Activated CD8-positive, alpha-beta memory T cell treated with anti-CD3 and anti-CD28 coated beads, Interleukin-2, amount 10 ng/mL, durations not matched to agents 7 days and 5 days (primary cell): Measurements from ENCODE around the gene INKA2. TPM values are rescaled to one million over a fixed set of nuclear protein-coding genes. Genes with fewer than 3 reads are reported as not detected.

ENCODE experiments used
- ATAC-seq: fragments of 150-1000 bp; cut with Tn5 transposase; one replicate; pipeline ENCODE4 v1.10.0; 2021; ENCODE audit warnings: moderate library complexity
- CTCF ChIA-PET: fragments of 350-600 bp; sonication (Branson Sonifier 250); formaldehyde crosslinking; loops from one replicate; lab custom pipeline; 2021; ENCODE audit warnings: antibody characterized with exemption; lab: Charles Lee
- DNase-seq: peaks from one replicate; pipeline ENCODE4 v3.0.0-alpha.2; 2020
- H3K27ac Mint-ChIP-seq: one replicate; pipeline ENCODE4 v1.8.0; 2021; ENCODE audit warnings: mild to moderate bottlenecking, mixed read lengths
- H3K27me3 Mint-ChIP-seq: one replicate; pipeline ENCODE4 v1.8.0; 2021; ENCODE audit warnings: mixed read lengths
- H3K36me3 Mint-ChIP-seq: one replicate; pipeline ENCODE4 v1.8.0; 2021; ENCODE audit warnings: mild to moderate bottlenecking, mixed read lengths
- H3K4me1 Mint-ChIP-seq: one replicate; pipeline ENCODE4 v1.8.0; 2021; ENCODE audit warnings: mixed read lengths
- H3K4me3 Mint-ChIP-seq: one replicate; pipeline ENCODE4 v1.8.0; 2021; ENCODE audit warnings: mild to moderate bottlenecking, moderate library complexity, mixed read lengths
- H3K9me3 Mint-ChIP-seq: one replicate; pipeline ENCODE4 v1.8.0; 2022; ENCODE audit warnings: low read depth, mixed read lengths
- total RNA-seq, 2 experiments: library from RNA; stranded (reverse); gene quantifications; one replicate each; pipeline ENCODE4 v1.2.3, GENCODE V29; 2021

The INKA2 gene
- total RNA-seq, 2 experiments from 2014 or later = 1.7 to 1.9 TPM

DNA sequence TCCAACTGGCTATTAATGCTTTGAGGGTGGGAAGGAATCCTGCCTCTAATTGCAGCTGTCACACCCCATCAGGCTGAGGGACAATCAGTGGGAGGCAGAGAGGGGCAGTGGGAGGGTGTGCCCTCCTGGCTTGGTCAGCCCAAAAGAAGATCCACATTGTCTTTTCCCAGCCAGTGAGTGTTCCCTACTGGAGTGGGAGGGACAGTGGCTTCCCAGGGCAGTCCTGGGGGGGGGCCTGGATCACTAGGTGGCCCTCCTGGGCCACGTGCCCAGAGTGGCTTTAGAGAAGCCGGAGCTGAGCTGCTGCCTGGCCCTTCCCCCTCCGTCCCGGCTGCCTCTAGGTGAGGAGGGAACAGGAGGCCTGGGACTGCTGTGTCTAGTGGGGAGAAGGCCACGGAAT, 14.0 kb downstream of the INKA2 start:
- Mint-ChIP-seq H3K4me3 (no peak overlapping the region), H3K27me3 (no peaks in the 10 kb centered on the region), H3K4me1 (peaks cover under 1% of the 10 kb centered on the region), H3K9me3 (no peaks in the 10 kb centered on the region), H3K36me3 (no peaks in the 10 kb centered on the region), H3K27ac (no peak overlapping the region)
- CTCF ChIA-PET = interaction anchor here (2.1 kb wide), 1 partner anchor 13 kb away, joined by 6 read pairs; no protein-coding TSS in a partner anchor
- DNase-seq (peak; percentile 30), ATAC-seq (no peak)

DNA sequence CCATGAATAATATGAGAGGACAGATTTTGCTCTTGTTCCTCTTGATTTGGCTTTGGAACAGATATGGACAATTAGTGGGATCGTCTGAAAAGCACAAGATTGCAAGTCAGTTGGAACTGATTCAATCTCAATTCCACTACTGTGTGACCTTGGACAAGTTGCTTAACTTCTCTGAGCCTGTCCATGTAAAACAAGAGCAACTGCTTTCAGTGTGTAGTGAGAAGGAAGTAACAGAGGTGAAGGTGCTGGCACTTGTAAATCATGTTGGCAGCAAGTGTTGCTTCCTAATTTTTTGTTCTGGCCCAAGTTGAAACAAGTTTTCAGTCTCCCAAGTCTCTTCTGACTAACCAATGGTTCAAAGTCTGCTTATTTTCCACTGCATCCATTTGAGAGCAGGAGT, 15.3 kb downstream of the INKA2 start:
- Mint-ChIP-seq H3K27ac (no peak overlapping the region), H3K9me3 (no peaks in the 10 kb centered on the region), H3K4me3 (no peak overlapping the region), H3K36me3 (no peaks in the 10 kb centered on the region), H3K4me1 (peaks cover 7% of the 10 kb centered on the region), H3K27me3 (no peaks in the 10 kb centered on the region)
- DNase-seq (no peak), ATAC-seq (no peak)
- CTCF ChIA-PET = no interaction called here

DNA sequence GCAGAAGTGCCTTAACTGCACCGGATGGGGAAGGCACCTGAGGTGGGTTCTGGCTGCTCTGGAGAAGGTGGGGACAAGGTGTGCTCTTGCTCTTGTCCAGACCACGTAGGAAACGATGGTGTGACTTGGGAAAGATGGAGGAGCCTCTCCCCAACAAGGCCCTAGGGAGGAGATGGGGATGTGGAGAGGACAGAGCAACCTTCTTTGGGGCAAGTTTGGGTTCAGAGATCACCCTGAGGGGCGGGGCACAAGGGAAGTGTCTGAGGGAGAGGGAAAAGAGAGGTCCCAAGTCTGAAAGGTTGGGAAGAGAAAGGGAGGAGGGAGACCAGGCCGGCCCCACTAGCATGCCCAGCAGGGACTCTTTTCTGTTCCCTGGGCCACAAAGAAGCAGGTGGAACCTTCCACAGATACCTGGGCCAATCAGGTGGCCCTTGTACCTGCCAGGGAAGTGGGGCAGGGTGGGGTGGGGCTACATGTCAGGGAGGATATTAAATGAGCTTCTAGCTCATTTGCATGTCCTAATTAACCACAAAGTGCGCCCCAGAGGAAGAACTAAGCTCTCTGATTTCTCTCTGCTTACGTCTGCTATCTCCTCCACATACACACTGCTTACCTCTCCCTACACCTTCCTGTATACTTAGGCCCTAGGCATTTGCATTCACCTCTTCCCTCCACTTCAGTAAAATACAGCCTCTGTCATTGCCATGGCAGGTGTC, 15.9 kb downstream of the INKA2 start:
- Mint-ChIP-seq H3K4me1 (peaks cover 7% of the 10 kb centered on the region), H3K4me3 (no peak overlapping the region), H3K27ac (no peak overlapping the region), H3K36me3 (no peaks in the 10 kb centered on the region), H3K9me3 (no peaks in the 10 kb centered on the region), H3K27me3 (no peaks in the 10 kb centered on the region)
- ATAC-seq (no peak), DNase-seq (peak; percentile 31)
- CTCF ChIA-PET = no interaction called here

DNA sequence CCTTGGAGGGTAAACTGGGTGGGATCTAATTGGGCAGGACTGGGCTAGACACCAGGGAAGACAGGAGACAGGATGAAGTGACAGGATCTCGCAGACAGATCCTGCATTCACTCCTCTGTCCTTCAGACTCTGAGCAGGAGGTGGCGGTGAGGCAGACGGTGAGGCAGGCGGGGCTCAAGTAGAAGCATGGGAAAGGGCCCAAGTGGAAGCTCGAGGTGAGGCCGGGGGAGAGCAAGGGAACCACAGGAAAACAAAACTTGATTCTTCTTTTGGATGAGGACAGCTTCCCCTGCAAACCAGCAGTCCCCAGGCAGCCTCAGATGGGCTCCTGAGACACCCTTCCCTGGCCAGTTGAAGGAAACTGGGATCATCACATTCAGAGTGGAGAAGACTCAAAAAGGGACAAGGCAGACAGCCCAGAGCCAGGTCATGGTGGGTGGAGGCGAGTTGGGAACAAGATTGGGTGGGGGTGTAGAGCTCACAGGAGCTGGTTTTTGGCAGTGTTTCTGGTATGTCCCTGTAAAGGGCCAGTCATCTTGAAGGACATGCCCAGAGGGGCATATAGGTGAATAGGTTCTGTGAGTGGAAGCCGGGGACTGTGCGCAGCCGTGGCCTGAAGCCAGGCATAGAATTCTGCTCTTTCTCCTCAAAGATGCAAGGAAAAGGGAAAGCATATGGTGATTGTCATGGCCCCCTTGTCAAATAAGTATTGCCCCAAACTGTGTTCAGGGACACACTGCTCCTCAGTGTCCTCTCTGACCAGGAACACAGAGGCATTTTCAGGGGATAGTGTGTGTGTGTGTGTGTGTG, 18.0 kb downstream of the INKA2 start:
- DNase-seq (peak; percentile 37), ATAC-seq (no peak)
- Mint-ChIP-seq H3K4me3 (no peak overlapping the region), H3K27me3 (no peaks in the 10 kb centered on the region), H3K27ac (no peak overlapping the region), H3K9me3 (no peaks in the 10 kb centered on the region), H3K4me1 (peaks cover 7% of the 10 kb centered on the region), H3K36me3 (peaks cover 13% of the 10 kb centered on the region)
- CTCF ChIA-PET = interaction anchor here (1.4 kb wide), 1 partner anchor 17 kb away, joined by 3 read pairs; the partner anchor contains the start of gene INKA2

DNA sequence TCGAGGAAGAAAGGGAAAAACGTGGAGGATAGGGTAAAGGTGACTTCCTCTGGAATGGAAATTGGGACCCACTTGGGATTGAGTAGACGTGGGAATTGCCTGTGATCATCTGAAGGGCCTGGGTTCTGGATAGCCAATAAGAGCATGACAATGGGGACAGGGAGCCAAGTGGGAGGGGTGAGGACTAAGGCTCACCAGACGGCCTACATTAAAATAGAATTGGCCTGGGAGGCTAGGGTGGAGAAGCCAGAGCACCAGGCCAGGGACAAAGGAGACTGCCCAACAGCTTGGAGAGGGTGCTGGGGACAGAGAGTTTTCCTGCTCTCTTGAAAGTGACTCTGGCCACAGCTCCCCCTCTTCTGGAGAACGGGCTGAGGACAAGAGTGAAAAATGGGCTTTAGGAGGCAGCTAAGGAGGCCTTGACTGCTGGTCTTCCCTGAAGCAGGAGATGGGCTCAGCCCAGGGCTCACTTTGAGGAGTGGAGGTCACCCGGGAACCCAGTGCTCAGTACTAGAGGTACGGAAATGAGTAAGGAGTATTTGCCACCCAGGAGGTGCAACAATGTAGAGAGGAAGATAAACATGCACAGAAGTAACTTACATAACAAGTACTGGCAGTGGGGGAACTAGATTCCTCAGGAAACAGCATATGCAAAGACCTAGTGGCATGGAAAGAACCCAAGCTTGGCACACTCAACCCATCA, 18.8 kb downstream of the INKA2 start:
- DNase-seq = peak; percentile 37

DNA sequence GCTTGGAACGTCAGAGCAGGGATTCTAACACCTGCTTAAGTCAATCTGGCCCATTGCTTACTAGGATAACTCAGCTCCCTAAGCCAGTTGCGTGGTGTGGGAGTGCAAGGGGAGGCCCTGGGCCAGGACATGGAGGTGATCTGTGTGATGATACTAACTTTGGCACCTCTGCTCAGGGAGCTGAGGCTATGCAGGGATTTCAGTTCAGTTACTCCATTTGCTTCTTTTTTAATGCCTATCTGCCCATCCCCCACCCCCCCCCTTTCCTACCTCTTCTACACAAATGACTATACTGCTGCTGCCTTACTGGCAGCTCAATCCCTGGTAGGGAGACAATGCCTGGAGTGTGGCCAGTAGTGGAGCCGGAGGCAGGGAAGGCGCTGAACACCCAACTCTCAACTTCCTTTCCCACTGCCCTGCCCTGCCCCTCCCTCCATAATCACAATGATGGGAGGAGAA, 19.5 kb downstream of the INKA2 start:
- peaks cover 18% of the 10 kb centered on the region for H3K36me3 Mint-ChIP-seq
- DNase-seq (peak; percentile 29), ATAC-seq (no peak)
- H3K4me1 Mint-ChIP-seq = peaks cover 9% of the 10 kb centered on the region
- H3K9me3 Mint-ChIP-seq = no peaks in the 10 kb centered on the region
- no peak overlapping the region for H3K27ac Mint-ChIP-seq
- H3K4me3 Mint-ChIP-seq = no peak overlapping the region
- H3K27me3 Mint-ChIP-seq = no peaks in the 10 kb centered on the region
- CTCF ChIA-PET = interaction anchor here (1.1 to 1.6 kb wide), 2 partner anchors 12 to 35 kb away, joined by 3 to 5 read pairs; no protein-coding TSS in a partner anchor

More for the DNA sequence above, 18.8 kb downstream of the INKA2 start:
- CTCF ChIA-PET = interaction anchor here (1.1 kb wide), 1 partner anchor 34 kb away, joined by 3 read pairs; no protein-coding TSS in a partner anchor
- H3K27me3 Mint-ChIP-seq = no peaks in the 10 kb centered on the region
- no peaks in the 10 kb centered on the region for H3K9me3 Mint-ChIP-seq
- no peak overlapping the region for H3K4me3 Mint-ChIP-seq
- H3K4me1 Mint-ChIP-seq = peaks cover 7% of the 10 kb centered on the region
- ATAC-seq = no peak
- peaks cover 15% of the 10 kb centered on the region for H3K36me3 Mint-ChIP-seq
- H3K27ac Mint-ChIP-seq = no peak overlapping the region

DNA sequence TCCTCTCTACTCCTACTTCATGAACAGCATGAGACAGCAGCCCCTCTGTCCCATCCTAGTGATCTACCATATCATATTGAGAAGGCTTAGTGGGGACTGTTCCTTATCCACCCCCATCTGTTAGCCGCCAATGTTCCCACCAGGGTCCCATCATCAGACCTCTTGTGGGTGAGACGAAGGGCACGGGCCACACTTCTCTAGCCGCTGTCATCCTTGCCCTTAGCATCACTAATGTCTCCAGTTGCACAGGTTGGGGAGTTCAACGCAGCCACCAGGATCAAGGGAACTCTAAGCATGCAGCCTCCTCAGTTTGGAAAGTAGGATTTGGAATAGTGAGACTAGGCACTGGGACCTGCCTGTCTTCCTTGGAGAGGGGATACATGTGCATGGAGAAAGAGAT, 20.1 kb downstream of the INKA2 start:
- ATAC-seq (no peak), DNase-seq (peak; percentile 37)
- H3K27me3 Mint-ChIP-seq = no peaks in the 10 kb centered on the region
- peaks cover 20% of the 10 kb centered on the region for H3K36me3 Mint-ChIP-seq
- peaks cover 11% of the 10 kb centered on the region for H3K4me1 Mint-ChIP-seq
- no peaks in the 10 kb centered on the region for H3K9me3 Mint-ChIP-seq
- CTCF ChIA-PET = interaction anchor here (1.1 to 1.6 kb wide), 2 partner anchors 12 to 36 kb away, joined by 3 to 5 read pairs; no protein-coding TSS in a partner anchor
- no peak overlapping the region for H3K27ac Mint-ChIP-seq
- H3K4me3 Mint-ChIP-seq = no peak overlapping the region

DNA sequence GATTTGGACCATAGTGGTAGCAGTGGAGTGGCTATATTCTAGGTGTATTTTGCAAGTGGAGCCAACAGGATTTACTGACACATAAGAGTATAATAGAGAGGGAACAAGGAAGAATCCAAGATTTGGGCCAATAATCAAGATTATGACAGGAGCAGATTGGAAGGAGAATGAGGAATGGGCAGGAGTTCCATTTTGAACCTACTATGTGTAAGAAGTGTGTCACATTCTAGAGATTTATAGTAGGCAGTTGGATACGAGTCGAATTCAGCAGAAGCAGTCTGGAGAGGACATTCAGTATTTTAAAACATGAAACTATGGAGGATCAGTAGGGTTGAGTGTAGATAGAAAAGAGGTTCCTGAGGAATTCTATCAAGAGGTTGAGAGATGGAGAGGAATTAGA, 21.7 kb downstream of the INKA2 start:
- ATAC-seq (no peak), DNase-seq (no peak)
- CTCF ChIA-PET = interaction anchor here (1.8 kb wide), 1 partner anchor 30 kb away, joined by 10 read pairs; no protein-coding TSS in a partner anchor
- peak overlapping the region; percentile 13 for H3K27ac Mint-ChIP-seq
- peaks cover 24% of the 10 kb centered on the region for H3K36me3 Mint-ChIP-seq
- no peaks in the 10 kb centered on the region for H3K27me3 Mint-ChIP-seq
- no peak overlapping the region for H3K4me3 Mint-ChIP-seq
- H3K9me3 Mint-ChIP-seq = no peaks in the 10 kb centered on the region
- H3K4me1 Mint-ChIP-seq = peaks cover 14% of the 10 kb centered on the region

DNA sequence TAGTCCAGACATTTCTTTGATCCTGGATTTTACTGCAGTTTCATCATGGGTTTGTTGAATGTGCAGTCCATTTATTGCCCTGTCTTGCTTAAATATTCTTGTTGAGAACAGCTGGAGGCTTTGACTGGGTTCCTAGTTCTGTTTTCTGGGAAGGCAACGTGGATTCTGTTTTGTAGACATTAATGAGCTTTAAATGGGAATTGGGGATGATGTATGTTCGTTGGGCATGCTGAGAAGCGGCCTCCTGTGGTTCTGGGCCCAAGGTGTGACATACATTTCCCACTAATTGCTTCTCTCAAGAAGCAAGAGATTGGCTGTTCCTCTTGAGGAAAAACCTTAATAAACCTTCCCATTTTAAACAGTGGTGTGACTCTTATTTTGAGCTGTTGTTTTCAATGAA, 22.9 kb downstream of the INKA2 start:
- DNase-seq (no peak), ATAC-seq (no peak)
- Mint-ChIP-seq H3K27me3 (no peaks in the 10 kb centered on the region), H3K27ac (no peak overlapping the region), H3K9me3 (no peaks in the 10 kb centered on the region), H3K4me1 (peaks cover 16% of the 10 kb centered on the region), H3K4me3 (no peak overlapping the region), H3K36me3 (peaks cover 24% of the 10 kb centered on the region)
- CTCF ChIA-PET = interaction anchor here (0.9 to 6.4 kb wide), 7 partner anchors 12 to 211 kb away, joined by 3 to 50 read pairs (median 4); partner anchors contain the start of gene INKA2

DNA sequence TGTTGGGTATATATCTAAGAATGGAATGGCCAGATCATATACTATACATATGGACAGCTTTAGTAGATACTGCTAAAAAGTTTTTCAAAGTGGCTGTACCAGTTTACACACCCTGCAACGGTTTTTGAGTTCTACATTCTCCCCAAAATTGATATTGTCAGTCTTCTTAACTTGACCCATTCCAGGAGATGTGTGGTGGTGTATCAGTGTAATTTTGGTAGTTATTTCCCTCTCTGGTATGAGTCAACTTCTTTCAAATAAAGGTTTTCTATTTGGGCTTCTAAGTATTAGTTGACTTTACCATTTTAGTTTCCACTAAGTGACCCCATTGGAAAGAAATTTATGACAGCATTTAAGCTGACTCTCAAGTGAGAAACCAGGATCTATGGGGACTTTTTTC, 29.2 kb downstream of the INKA2 start:
- Mint-ChIP-seq H3K4me3 (no peak overlapping the region), H3K36me3 (peaks cover 42% of the 10 kb centered on the region), H3K27me3 (no peaks in the 10 kb centered on the region), H3K27ac (peak overlapping the region; percentile 61), H3K4me1 (peaks cover 51% of the 10 kb centered on the region), H3K9me3 (no peaks in the 10 kb centered on the region)
- ATAC-seq (peak; percentile 53), DNase-seq (no peak)
- CTCF ChIA-PET = interaction anchor here (0.8 to 2.3 kb wide), 4 partner anchors 8 to 211 kb away, joined by 3 to 6 read pairs (median 4); no protein-coding TSS in a partner anchor

DNA sequence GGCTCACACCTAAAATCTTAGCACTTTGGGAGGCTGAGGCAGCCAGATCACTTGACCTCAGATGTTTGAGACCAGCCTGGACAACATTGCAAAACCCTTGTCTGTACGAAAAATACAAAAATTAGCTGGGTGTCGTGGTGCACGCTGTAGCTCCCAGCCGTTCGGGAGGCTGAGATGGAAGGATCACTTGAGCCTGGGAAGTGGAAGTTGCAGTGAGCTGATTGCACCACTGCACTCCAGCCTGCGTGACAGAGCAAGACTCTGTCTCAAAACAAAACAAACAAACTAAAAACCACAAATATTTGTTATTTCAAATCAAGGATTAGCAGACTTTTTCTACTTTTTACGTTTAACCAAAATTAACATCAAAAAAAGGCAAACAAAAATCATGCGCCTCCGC, 31.3 kb downstream of the INKA2 start:
- Mint-ChIP-seq H3K36me3 (peaks cover 47% of the 10 kb centered on the region), H3K27ac (peak overlapping the region; percentile 27)

DNA sequence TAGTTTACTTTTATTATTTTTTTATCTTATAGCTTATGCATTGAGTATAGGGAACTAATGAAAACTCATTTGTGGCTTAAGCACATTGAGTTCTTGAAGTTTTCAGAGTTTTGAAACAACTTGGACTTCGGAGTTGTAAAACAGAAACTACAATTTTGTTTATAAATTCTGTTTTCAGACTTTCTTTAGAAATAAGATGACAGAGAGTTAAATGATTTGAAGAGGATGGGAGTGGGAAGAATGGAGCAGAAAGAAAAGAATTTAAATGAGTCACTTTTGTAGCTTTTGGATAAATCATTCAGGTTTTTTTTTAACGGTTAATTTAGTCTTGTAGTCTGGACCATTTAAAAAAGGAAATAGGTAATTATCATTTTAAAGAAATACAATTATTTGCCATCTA, 32.3 kb downstream of the INKA2 start:
- peaks cover 61% of the 10 kb centered on the region for H3K4me1 Mint-ChIP-seq
- H3K36me3 Mint-ChIP-seq = peaks cover 55% of the 10 kb centered on the region
- no peak overlapping the region for H3K4me3 Mint-ChIP-seq
- CTCF ChIA-PET = no interaction called here
- ATAC-seq = no peak
- no peaks in the 10 kb centered on the region for H3K9me3 Mint-ChIP-seq
- no peaks in the 10 kb centered on the region for H3K27me3 Mint-ChIP-seq
- DNase-seq = no peak
- peak overlapping the region; percentile 61 for H3K27ac Mint-ChIP-seq

More for the DNA sequence above, 31.3 kb downstream of the INKA2 start:
- ATAC-seq (no peak), DNase-seq (no peak)
- Mint-ChIP-seq H3K9me3 (no peaks in the 10 kb centered on the region), H3K27me3 (no peaks in the 10 kb centered on the region), H3K4me3 (no peak overlapping the region), H3K4me1 (peaks cover 57% of the 10 kb centered on the region)
- CTCF ChIA-PET = no interaction called here

DNA sequence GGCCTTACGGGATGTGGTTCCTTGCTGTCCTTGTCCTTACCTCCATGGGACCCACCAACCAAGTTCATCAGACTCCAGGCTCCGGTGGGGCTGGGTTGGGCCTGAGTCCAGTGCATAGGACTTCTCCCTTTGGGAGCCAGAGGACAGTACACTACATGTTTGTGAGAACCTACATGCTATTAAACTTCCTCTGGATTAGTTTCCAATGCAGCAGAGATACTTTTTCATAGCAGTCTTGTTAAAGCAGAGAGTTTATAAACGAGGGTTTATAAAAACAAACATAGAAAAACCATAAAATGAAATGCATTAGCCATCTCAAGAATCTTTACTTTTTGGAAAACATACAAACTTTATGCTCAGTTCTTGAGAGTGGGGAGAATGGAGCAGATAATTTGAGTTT, 33.4 kb downstream of the INKA2 start:
- DNase-seq (no peak), ATAC-seq (no peak)
- Mint-ChIP-seq H3K4me1 (peaks cover 64% of the 10 kb centered on the region), H3K27me3 (no peaks in the 10 kb centered on the region), H3K4me3 (no peak overlapping the region), H3K36me3 (peaks cover 64% of the 10 kb centered on the region), H3K9me3 (no peaks in the 10 kb centered on the region), H3K27ac (no peak overlapping the region)
- CTCF ChIA-PET = interaction anchor here (1.4 kb wide), 1 partner anchor 9 kb away, joined by 6 read pairs; no protein-coding TSS in a partner anchor
